K562 (cell line): Measurements from ENCODE around the gene DTNB. TPM values are rescaled to one million over a fixed set of nuclear protein-coding genes. Genes with fewer than 3 reads are reported as not detected.

Experiments used
- ATAC-seq: fragments of 200-7000 bp; cut with Tn5 transposase; 3 replicates; pipeline ENCODE4 v1.9.1; 2020; ENCODE audit warnings: moderate library complexity
- BruUV-seq: library from RNA; stranded (reverse); fragments of 400-500 nt; replicated peaks from 2 replicates; lab custom pipeline; 2021; lab: Mats Ljungman, UMichigan
- CTCF ChIA-PET: fragments of 300-600 bp; formaldehyde crosslinking; extraction: SDS; loops from one replicate; lab custom pipeline; 2021; ENCODE audit warnings: low intra/inter-chr PET ratio; lab: Yijun Ruan, JAX
- POLR2A ChIA-PET: fragments of 300-600, 350-650 bp; sonication (Branson Sonifier 250); formaldehyde crosslinking; extraction: SDS; loops from one replicate; lab custom pipeline; 2021; ENCODE audit warnings: antibody characterized with exemption, inconsistent platforms; lab: Yijun Ruan, JAX
- DNase-seq, 4 experiments: peaks; one replicate each; pipeline versions ENCODE4 v3.0.0 to v3.0.0-alpha.2; 2011 to 2018; ENCODE audit warnings: low spot score in 3 of 4, mixed read lengths in 3 of 4; ENCODE audit errors: extremely low read depth in 1 of 4
- FAIRE-seq: peaks from 2 replicates; lab custom pipeline; 2011; peaks lifted over from hg19 to GRCh38; lab: Jason Lieb, UNC
- H2AFZ ChIP-seq: 2 replicates; pipeline ENCODE4 v1.6.0; 2011; ENCODE audit warnings: low read depth, low read length, control low read depth, inconsistent platforms
- H3K27ac ChIP-seq: fragments of 200-600 bp; 3 replicates; pipeline ENCODE4 v1.8.0; 2011; ENCODE audit warnings: low read depth, mild to moderate bottlenecking, control low read depth, inconsistent platforms, low read length, moderate library complexity, mixed read lengths; ENCODE audit errors: extremely low read depth
- H3K27me3 ChIP-seq, 2 experiments: fragments of 300-600 bp in 1 of 2; 2 replicates in 1 of 2; 3 replicates in 1 of 2; pipeline versions ENCODE4 v1.6.0 to v1.8.0; 2011; ENCODE audit warnings: inconsistent platforms in 2 of 2, low read length in 2 of 2, mild to moderate bottlenecking in 1 of 2, mixed read lengths in 1 of 2, moderate library complexity in 1 of 2; ENCODE audit not compliant: control insufficient read depth in 2 of 2, insufficient read depth in 2 of 2
- H3K36me3 ChIP-seq: fragments of 300-600 bp; 3 replicates; pipeline ENCODE4 v1.8.0; 2011; ENCODE audit warnings: mild to moderate bottlenecking, low read length, inconsistent platforms; ENCODE audit not compliant: control insufficient read depth, insufficient read depth
- H3K4me1 ChIP-seq, 2 experiments: fragments of 200-600 bp in 1 of 2; replicated peaks in 1 of 2; 2 replicates in 1 of 2; 3 replicates in 1 of 2; pipeline versions ENCODE4 v1.5.1 to v1.8.0; 2011; ENCODE audit warnings: inconsistent platforms in 2 of 2, low read length in 2 of 2, mild to moderate bottlenecking in 1 of 2, mixed read lengths in 1 of 2, moderate library complexity in 1 of 2; ENCODE audit not compliant: control insufficient read depth in 2 of 2, insufficient read depth in 2 of 2
- H3K4me2 ChIP-seq: 2 replicates; pipeline ENCODE4 v1.6.1; 2011; ENCODE audit warnings: low read length, control low read depth, inconsistent platforms, mixed read lengths; ENCODE audit not compliant: insufficient read depth
- H3K4me3 ChIP-seq: fragments of 200-600 bp; sonication (generic), shearing (Covaris generic); 2 replicates; pipeline ENCODE4 v1.5.1; 2016; ENCODE audit warnings: control low read depth, inconsistent platforms
- H3K79me2 ChIP-seq: fragments of 200-600 bp; 3 replicates; pipeline ENCODE4 v1.8.0; 2011; ENCODE audit warnings: low read length, inconsistent platforms; ENCODE audit not compliant: control insufficient read depth, insufficient read depth
- H3K9ac ChIP-seq, 2 experiments: 2 replicates each; pipeline versions ENCODE4 v1.6.0 to v1.6.1; 2011; ENCODE audit warnings: low read depth in 2 of 2, low read length in 2 of 2, control low read depth in 1 of 2, inconsistent platforms in 1 of 2, mild to moderate bottlenecking in 1 of 2, mixed read lengths in 1 of 2; ENCODE audit not compliant: insufficient read depth in 1 of 2
- H3K9me1 ChIP-seq: one replicate; pipeline ENCODE4 v1.6.0; 2011; ENCODE audit warnings: inconsistent platforms, mild to moderate bottlenecking, low read length, moderate library complexity; ENCODE audit not compliant: control insufficient read depth, insufficient read depth
- H3K9me3 ChIP-seq: replicated peaks from 2 replicates; pipeline ENCODE4 v1.5.1; 2011; ENCODE audit warnings: low read depth, low read length, inconsistent platforms; ENCODE audit not compliant: control insufficient read depth, insufficient read depth
- H4K20me1 ChIP-seq: replicated peaks from 2 replicates; pipeline ENCODE4 v1.6.1; 2011; ENCODE audit warnings: low read length, inconsistent platforms, mixed read lengths; ENCODE audit not compliant: control insufficient read depth, insufficient read depth
- CXXC5 ChIP-seq: fragments of 250-450 bp; sonication (Bioruptor Pico); IDR thresholded peaks from 2 replicates; pipeline ENCODE4 v1.8.0; 2022; ENCODE audit warnings: inconsistent platforms, mild to moderate bottlenecking, moderate library complexity
- DMBX1 ChIP-seq: fragments of 250-450 bp; sonication (Bioruptor Pico); IDR thresholded peaks from 2 replicates; pipeline ENCODE4 v1.8.0; 2022; ENCODE audit warnings: inconsistent platforms, mild to moderate bottlenecking, moderate library complexity, borderline replicate concordance
- E4F1 ChIP-seq: fragments of 250-450 bp; sonication (Bioruptor Pico); IDR thresholded peaks from 2 replicates; pipeline ENCODE4 v1.5.0; 2021; ENCODE audit warnings: mild to moderate bottlenecking, borderline replicate concordance
- FOXK2 ChIP-seq, 2 experiments: fragments of 450-650 bp; IDR thresholded peaks in 1 of 2; conservative IDR thresholded peaks in 1 of 2; 2 replicates each; pipeline ENCODE4 v1.6.1; 2016; ENCODE audit warnings: low read depth in 2 of 2, mild to moderate bottlenecking in 1 of 2
- HDAC1 ChIP-seq, 2 experiments: fragments of 450-650 bp; IDR thresholded peaks; 2 replicates each; pipeline ENCODE4 v1.6.1; 2016 to 2017; ENCODE audit warnings: inconsistent platforms in 1 of 2, mild to moderate bottlenecking in 1 of 2, moderate library complexity in 1 of 2
- HMBOX1 ChIP-seq: sonication (generic); IDR thresholded peaks from 2 replicates; pipeline ENCODE4 v1.6.1; 2016
- HNRNPL ChIP-seq: fragments of 200-400 bp; formaldehyde crosslinking; IDR thresholded peaks from 2 replicates; pipeline ENCODE4 v1.6.1; 2017; ENCODE audit warnings: low read depth, mild to moderate bottlenecking, low read length
- KLF1 ChIP-seq: fragments of 450-650 bp; IDR thresholded peaks from 2 replicates; pipeline ENCODE4 v1.6.1; 2016; ENCODE audit warnings: missing genetic modification characterization, missing compliant biosample characterization
- MEF2A ChIP-seq: IDR thresholded peaks from 2 replicates; pipeline ENCODE4 v1.6.1; 2011; ENCODE audit warnings: low read depth, mild to moderate bottlenecking, low read length, moderate library complexity; ENCODE audit not compliant: control insufficient read depth
- TAF9B ChIP-seq: fragments of 450-650 bp; IDR thresholded peaks from 2 replicates; pipeline ENCODE4 v1.6.1; 2018; ENCODE audit warnings: mild to moderate bottlenecking; ENCODE audit not compliant: partially characterized antibody
- TBP ChIP-seq: optimal IDR thresholded peaks from 2 replicates; pipeline ENCODE3; 2011; ENCODE audit warnings: low read depth, low read length, improper control_type of control experiment
- ZKSCAN1 ChIP-seq: fragments of 150-350 bp; IDR thresholded peaks from 2 replicates; pipeline ENCODE4 v1.6.1; 2016; ENCODE audit warnings: low read depth, low read length
- ZNF143 ChIP-seq: sonication (generic); formaldehyde crosslinking; IDR thresholded peaks from 2 replicates; pipeline ENCODE4 v1.9.0; 2022; ENCODE audit warnings: mild to moderate bottlenecking, missing genetic modification reagents
- ZNF785 ChIP-seq: fragments of 250-450 bp; sonication (Bioruptor Pico); IDR thresholded peaks from 2 replicates; pipeline ENCODE4 v1.4.0; 2020; ENCODE audit warnings: mild to moderate bottlenecking
- WGBS: fragments of 100-300 bp; shearing (Covaris generic); methylation state at CpG from one replicate; pipeline ENCODE4 v1.1.6; 2016; ENCODE audit warnings: low coverage, mixed read lengths; ENCODE audit not compliant: insufficient coverage; ENCODE audit errors: missing lambda C conversion rate; 5-methylcytosine and 5-hydroxymethylcytosine counted together
- in situ Hi-C: fragments of 300-500 bp; cut with MboI; formaldehyde crosslinking; loops from 4 replicates; pipeline ENCODE4 v1.15.0; 2018; ENCODE audit warnings: inconsistent platforms, mixed read lengths
- intact Hi-C: fragments of 100-400 bp; cut with micrococcal nuclease; formaldehyde crosslinking; loops from 2 replicates; pipeline ENCODE4 v1.14.2; 2022
- polyA plus RNA-seq, 8 experiments: library from polyadenylated mRNA; depleted of rRNA in 4 of 8; stranded (reverse) in 5 of 8; unstranded in 3 of 8; fragments of >200 nt; fragmentation: Nextera tagmentation in 2 of 8; fragmentation: Illumina TruSeq in 1 of 8; extraction: Ambion mirVana in 2 of 8; extraction: Trizol in 1 of 8; gene quantifications; 2 replicates each; pipeline versions ENCODE4 v1.2.1 to v1.2.3, GENCODE V29; 2011 to 2014; ENCODE audit warnings: inconsistent platforms in 1 of 8, missing spikeins in 1 of 8
- total RNA-seq, 7 experiments: library from RNA; depleted of rRNA in 6 of 7; stranded (reverse); fragments of >200 nt in 6 of 7; fragmentation: Illumina TruSeq in 2 of 7; extraction: Trizol in 2 of 7; gene quantifications; 2 replicates each; pipeline versions ENCODE4 v1.2.1 to v1.2.3, GENCODE V29; 2011 to 2021; ENCODE audit warnings: low replicate concordance in 1 of 7
- TF ChIP-seq, protein P1 (sequence below): fragments of 450-650 bp; IDR thresholded peaks from 2 replicates; pipeline ENCODE4 v1.6.1; 2016
- TF ChIP-seq, protein P2 (sequence below): fragments of 450-650 bp; IDR thresholded peaks from 2 replicates; pipeline ENCODE4 v1.6.1; 2016; ENCODE audit warnings: mild to moderate bottlenecking

DTNB gene
- total and polyA plus RNA-seq, 9 of the 15 experiments (the other 6 are each of a cell fraction or from before 2014, with no cell fraction given) = 0.18 to 2.0 (median 0.77) TPM; not detected in 2

- WGBS = 0% methylated on average over 2 of the region's 2 CpGs
- ChIA-PET CTCF (no interaction called here), POLR2A (interaction anchor here (0.7 kb wide), 1 partner anchor 888 kb away, joined by 4 read pairs; no protein-coding TSS in a partner anchor)
- DNase-seq = no peak
- Histone ChIP-seq H3K9me1 (no peaks in the 10 kb centered on the region), H3K27me3 (peaks cover 5 to 8% of the 10 kb centered on the region in 2 experiments; a peak in 3 of 5 replicates), H3K27ac (no peak overlapping the region), H3K4me3 (no peak overlapping the region), H2AFZ (no peak overlapping the region), H3K4me2 (no peak overlapping the region), H3K36me3 (no peaks in the 10 kb centered on the region), H3K9me3 (no peaks in the 10 kb centered on the region), H4K20me1 (no peaks in the 10 kb centered on the region), H3K4me1 (no peaks in the 10 kb centered on the region), H3K9ac (no peak overlapping the region), H3K79me2 (no peaks in the 10 kb centered on the region)
- BruUV-seq = no TSS peak
- in situ Hi-C loops (no loop called here), intact Hi-C loops (no loop called here)
- no peak for FAIRE-seq
- ATAC-seq = no peak
- no peak for TF ChIP-seq TBP
- TF ChIP-seq HDAC1 (IDR thresholded peaks at IDR 0.05) = no peak
- no peak for TF ChIP-seq ZNF143
- no peak for TF ChIP-seq ZNF785 (CRISPR knock-in tag)
- no peak for TF ChIP-seq E4F1 (CRISPR knock-in tag)
- no peak for TF ChIP-seq ZKSCAN1
- TF ChIP-seq FOXK2 (conservative IDR thresholded peaks at IDR 0.05 in 1 of 2, IDR thresholded peaks at IDR 0.05 in 1 of 2; ENCODE audit: low read depth in 2 of 2) = no peak
- TF ChIP-seq MEF2A = no peak
- TF ChIP-seq, protein P1, sequence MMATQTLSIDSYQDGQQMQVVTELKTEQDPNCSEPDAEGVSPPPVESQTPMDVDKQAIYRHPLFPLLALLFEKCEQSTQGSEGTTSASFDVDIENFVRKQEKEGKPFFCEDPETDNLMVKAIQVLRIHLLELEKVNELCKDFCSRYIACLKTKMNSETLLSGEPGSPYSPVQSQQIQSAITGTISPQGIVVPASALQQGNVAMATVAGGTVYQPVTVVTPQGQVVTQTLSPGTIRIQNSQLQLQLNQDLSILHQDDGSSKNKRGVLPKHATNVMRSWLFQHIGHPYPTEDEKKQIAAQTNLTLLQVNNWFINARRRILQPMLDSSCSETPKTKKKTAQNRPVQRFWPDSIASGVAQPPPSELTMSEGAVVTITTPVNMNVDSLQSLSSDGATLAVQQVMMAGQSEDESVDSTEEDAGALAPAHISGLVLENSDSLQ = no peak
- TF ChIP-seq TAF9B = no peak
- no peak for TF ChIP-seq CXXC5 (CRISPR knock-in tag)
- TF ChIP-seq KLF1 (tag) = no peak
- TF ChIP-seq, protein P2, sequence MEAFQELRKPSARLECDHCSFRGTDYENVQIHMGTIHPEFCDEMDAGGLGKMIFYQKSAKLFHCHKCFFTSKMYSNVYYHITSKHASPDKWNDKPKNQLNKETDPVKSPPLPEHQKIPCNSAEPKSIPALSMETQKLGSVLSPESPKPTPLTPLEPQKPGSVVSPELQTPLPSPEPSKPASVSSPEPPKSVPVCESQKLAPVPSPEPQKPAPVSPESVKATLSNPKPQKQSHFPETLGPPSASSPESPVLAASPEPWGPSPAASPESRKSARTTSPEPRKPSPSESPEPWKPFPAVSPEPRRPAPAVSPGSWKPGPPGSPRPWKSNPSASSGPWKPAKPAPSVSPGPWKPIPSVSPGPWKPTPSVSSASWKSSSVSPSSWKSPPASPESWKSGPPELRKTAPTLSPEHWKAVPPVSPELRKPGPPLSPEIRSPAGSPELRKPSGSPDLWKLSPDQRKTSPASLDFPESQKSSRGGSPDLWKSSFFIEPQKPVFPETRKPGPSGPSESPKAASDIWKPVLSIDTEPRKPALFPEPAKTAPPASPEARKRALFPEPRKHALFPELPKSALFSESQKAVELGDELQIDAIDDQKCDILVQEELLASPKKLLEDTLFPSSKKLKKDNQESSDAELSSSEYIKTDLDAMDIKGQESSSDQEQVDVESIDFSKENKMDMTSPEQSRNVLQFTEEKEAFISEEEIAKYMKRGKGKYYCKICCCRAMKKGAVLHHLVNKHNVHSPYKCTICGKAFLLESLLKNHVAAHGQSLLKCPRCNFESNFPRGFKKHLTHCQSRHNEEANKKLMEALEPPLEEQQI = no peak
- no peak for TF ChIP-seq HNRNPL
- no peak for TF ChIP-seq HMBOX1
- TF ChIP-seq DMBX1 = no peak
These were observed 75.0 kb downstream of the DTNB start for GRCh38 chr2:25598332-25598731.
